Liver (tissue), 9 donors: ENCODE results near the gene SLC1A5. TPM values are rescaled to one million over a fixed set of nuclear protein-coding genes. Genes with fewer than 3 reads are reported as not detected.
"Not testable (repeated sequence)": the region's sequence is repeated elsewhere in the genome, so short reads cannot be mapped to it uniquely, and the experiment has no call there.

Source experiments
- DNase-seq: peaks from one replicate; pipeline ENCODE4 v3.0.0-alpha.2; 2017; ENCODE audit warnings: low spot score
- H3K27ac ChIP-seq, 2 donors: one replicate each; pipeline ENCODE4 v1.7.0; 2013; ENCODE audit warnings: inconsistent platforms in 2 of 2, low read length in 2 of 2, control low read depth in 1 of 2, low read depth in 1 of 2, mild to moderate bottlenecking in 1 of 2
- H3K27me3 ChIP-seq, 4 donors: one replicate each; pipeline versions ENCODE4 v1.6.1 to v1.7.0; 2013; ENCODE audit warnings: low read length in 3 of 4, inconsistent platforms in 1 of 4, mild to moderate bottlenecking in 1 of 4, moderate library complexity in 1 of 4; ENCODE audit not compliant: control insufficient read depth in 4 of 4, insufficient read depth in 4 of 4
- H3K36me3 ChIP-seq, 4 donors: one replicate each; pipeline versions ENCODE4 v1.6.1 to v1.7.0; 2013; ENCODE audit warnings: low read length in 3 of 4, mild to moderate bottlenecking in 3 of 4, low read depth in 1 of 4, moderate library complexity in 1 of 4; ENCODE audit not compliant: control insufficient read depth in 4 of 4, insufficient read depth in 3 of 4
- H3K4me1 ChIP-seq, 4 donors: one replicate each; pipeline versions ENCODE4 v1.6.1 to v1.7.0; 2013; ENCODE audit warnings: low read length in 3 of 4, mild to moderate bottlenecking in 3 of 4, moderate library complexity in 1 of 4; ENCODE audit not compliant: control insufficient read depth in 4 of 4, insufficient read depth in 4 of 4
- H3K4me3 ChIP-seq, 3 donors: one replicate each; pipeline versions ENCODE4 v1.6.1 to v1.7.0; 2013; ENCODE audit warnings: low read length in 3 of 3, control low read depth in 1 of 3, low read depth in 1 of 3, mild to moderate bottlenecking in 1 of 3
- H3K9ac ChIP-seq, 2 donors: one replicate each; pipeline ENCODE4 v1.7.0; 2013; ENCODE audit warnings: low read length in 2 of 2, mild to moderate bottlenecking in 2 of 2, moderate library complexity in 2 of 2, control low read depth in 1 of 2, low read depth in 1 of 2
- H3K9me3 ChIP-seq, 4 donors: one replicate each; pipeline versions ENCODE4 v1.6.1 to v1.7.0; 2013; ENCODE audit warnings: low read length in 3 of 4; ENCODE audit not compliant: control insufficient read depth in 4 of 4
- ATF3 ChIP-seq: IDR thresholded peaks from 2 replicates; pipeline ENCODE4 v1.6.1; 2016; ENCODE audit warnings: antibody characterized with exemption
- CTCF ChIP-seq: fragments of 150-350 bp; IDR thresholded peaks from 2 replicates; pipeline ENCODE4 v1.5.1; 2017; ENCODE audit warnings: improper control_type of control experiment, low read depth, low read length; ENCODE audit not compliant: missing input control
- FOXA1 ChIP-seq: IDR thresholded peaks from 2 replicates; pipeline ENCODE4 v1.6.1; 2016; ENCODE audit warnings: antibody characterized with exemption
- FOXA2 ChIP-seq: IDR thresholded peaks from 2 replicates; pipeline ENCODE4 v1.6.1; 2016; ENCODE audit warnings: antibody characterized with exemption
- GABPA ChIP-seq, 2 donors: IDR thresholded peaks in 1 of 2; conservative IDR thresholded peaks in 1 of 2; 2 replicates each; pipeline ENCODE4 v1.6.1; 2016; ENCODE audit warnings: antibody characterized with exemption in 2 of 2, mild to moderate bottlenecking in 1 of 2, moderate library complexity in 1 of 2
- HNF4A ChIP-seq, 2 donors: conservative IDR thresholded peaks; 2 replicates each; pipeline ENCODE4 v1.6.1; 2016; ENCODE audit warnings: antibody characterized with exemption in 2 of 2, mild to moderate bottlenecking in 2 of 2
- HNF4G ChIP-seq: IDR thresholded peaks from 2 replicates; pipeline ENCODE4 v1.6.1; 2016; ENCODE audit warnings: antibody characterized with exemption
- JUND ChIP-seq, 2 donors: IDR thresholded peaks; 2 replicates each; pipeline ENCODE4 v1.6.1; 2016; ENCODE audit warnings: antibody characterized with exemption in 2 of 2
- NR2F2 ChIP-seq: IDR thresholded peaks from 2 replicates; pipeline ENCODE4 v1.6.1; 2016; ENCODE audit warnings: antibody characterized with exemption
- RXRA ChIP-seq, 2 donors: IDR thresholded peaks; 2 replicates each; pipeline ENCODE4 v1.6.1; 2017 to 2018; ENCODE audit warnings: antibody characterized with exemption in 2 of 2, mild to moderate bottlenecking in 1 of 2
- TAF1 ChIP-seq: conservative IDR thresholded peaks from 2 replicates; pipeline ENCODE4 v1.6.1; 2016; ENCODE audit warnings: antibody characterized with exemption, mild to moderate bottlenecking
- YY1 ChIP-seq: IDR thresholded peaks from 2 replicates; pipeline ENCODE4 v1.6.1; 2016; ENCODE audit warnings: antibody characterized with exemption, mild to moderate bottlenecking
- WGBS: extraction: QIAGEN DNeasy Blood & Tissue Kit; methylation state at CpG from one replicate; pipeline ENCODE4 v1.1.7; 2013; 5-methylcytosine and 5-hydroxymethylcytosine counted together
- polyA plus RNA-seq, 2 donors: library from polyadenylated mRNA; stranded (reverse) in 1 of 2; unstranded in 1 of 2; fragments of 200-250 nt in 1 of 2; fragments of >200 nt in 1 of 2; fragmentation: Nextera tagmentation in 1 of 2; extraction: Ambion mirVana in 1 of 2; gene quantifications; one replicate each; pipeline versions ENCODE4 v1.2.1 to v1.2.3, GENCODE V29; 2013 to 2015
- total RNA-seq, 2 donors: library from RNA; depleted of rRNA; stranded (reverse); fragments of >200 nt; gene quantifications; one replicate each; pipeline ENCODE4 v1.2.3, GENCODE V29; 2014
- TF ChIP-seq, protein P1 (sequence below): IDR thresholded peaks from 2 replicates; pipeline ENCODE4 v1.6.1; 2016; ENCODE audit warnings: antibody characterized with exemption
- TF ChIP-seq, protein P2 (sequence below): IDR thresholded peaks from 2 replicates; pipeline ENCODE4 v1.6.1; 2016; ENCODE audit warnings: antibody characterized with exemption
- TF ChIP-seq, protein P3 (sequence below): IDR thresholded peaks from 2 replicates; pipeline ENCODE4 v1.6.1; 2016; ENCODE audit warnings: antibody characterized with exemption, mild to moderate bottlenecking
- donor health status: healthy.
- donor health status: healthy.
- donor health status: healthy.
- donor health status: healthy.
- donor health status: healthy.

The SLC1A5 gene
- total and polyA plus RNA-seq, 4 donors: 1.5 to 90.8 (median 6.1) TPM

DNA sequence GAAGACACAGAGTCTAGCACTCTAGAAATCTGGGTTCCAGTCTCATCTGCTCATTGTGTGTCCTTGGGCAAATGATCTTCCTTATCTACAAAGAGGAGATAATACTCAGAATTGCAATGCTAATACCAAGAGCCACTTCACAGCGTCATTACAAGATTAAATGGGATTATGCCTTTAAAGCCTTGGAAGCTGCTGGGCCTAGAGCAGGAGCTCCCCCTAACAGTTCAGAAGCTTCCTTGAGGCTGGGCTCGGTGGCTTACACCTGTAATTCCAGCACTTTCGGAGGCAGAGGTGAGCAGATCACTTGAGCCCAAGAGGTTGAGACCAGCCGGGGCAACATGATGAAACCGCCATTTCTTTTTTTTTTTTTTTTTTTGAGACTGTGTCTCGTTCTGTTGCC is 34.7 kb upstream of the SLC1A5 start:
- Histone ChIP-seq H3K36me3 (no peaks in the 10 kb centered on the region), H3K9me3 (no peaks in the 10 kb centered on the region), H3K4me3 (no peak overlapping the region), H3K4me1 (no peaks in the 10 kb centered on the region), H3K27me3 (no peaks in the 10 kb centered on the region), H3K9ac (no peak overlapping the region), H3K27ac (no peak overlapping the region)
- 96% methylated on average over 6 of the region's 6 CpGs for WGBS
- TF ChIP-seq HNF4A (conservative IDR thresholded peaks at IDR 0.05) (no peak), NR2F2 (no peak), GABPA (IDR thresholded peaks at IDR 0.05 in 1 of 2, conservative IDR thresholded peaks at IDR 0.05 in 1 of 2) (no peak), YY1 (no peak), ATF3 (no peak), CTCF (no peak), HNF4G (no peak), RXRA (IDR thresholded peaks at IDR 0.05) (no peak)
- TF ChIP-seq, protein P1, sequence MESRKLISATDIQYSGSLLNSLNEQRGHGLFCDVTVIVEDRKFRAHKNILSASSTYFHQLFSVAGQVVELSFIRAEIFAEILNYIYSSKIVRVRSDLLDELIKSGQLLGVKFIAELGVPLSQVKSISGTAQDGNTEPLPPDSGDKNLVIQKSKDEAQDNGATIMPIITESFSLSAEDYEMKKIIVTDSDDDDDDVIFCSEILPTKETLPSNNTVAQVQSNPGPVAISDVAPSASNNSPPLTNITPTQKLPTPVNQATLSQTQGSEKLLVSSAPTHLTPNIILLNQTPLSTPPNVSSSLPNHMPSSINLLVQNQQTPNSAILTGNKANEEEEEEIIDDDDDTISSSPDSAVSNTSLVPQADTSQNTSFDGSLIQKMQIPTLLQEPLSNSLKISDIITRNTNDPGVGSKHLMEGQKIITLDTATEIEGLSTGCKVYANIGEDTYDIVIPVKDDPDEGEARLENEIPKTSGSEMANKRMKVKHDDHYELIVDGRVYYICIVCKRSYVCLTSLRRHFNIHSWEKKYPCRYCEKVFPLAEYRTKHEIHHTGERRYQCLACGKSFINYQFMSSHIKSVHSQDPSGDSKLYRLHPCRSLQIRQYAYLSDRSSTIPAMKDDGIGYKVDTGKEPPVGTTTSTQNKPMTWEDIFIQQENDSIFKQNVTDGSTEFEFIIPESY: no peak
- TF ChIP-seq, protein P2, sequence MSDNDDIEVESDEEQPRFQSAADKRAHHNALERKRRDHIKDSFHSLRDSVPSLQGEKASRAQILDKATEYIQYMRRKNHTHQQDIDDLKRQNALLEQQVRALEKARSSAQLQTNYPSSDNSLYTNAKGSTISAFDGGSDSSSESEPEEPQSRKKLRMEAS: no peak
- no peak for DNase-seq

GRCh38 chr19:46822410-46822787 is 34.0 kb upstream of the SLC1A5 start:
- H3K36me3 ChIP-seq, H3K4me3 ChIP-seq, H3K9ac ChIP-seq, H3K27ac ChIP-seq, DNase-seq, H3K27me3 ChIP-seq, H3K9me3 ChIP-seq, H3K4me1 ChIP-seq: not testable (repeated sequence)
- WGBS: 96% methylated on average over 4 of the region's 4 CpGs

DNA sequence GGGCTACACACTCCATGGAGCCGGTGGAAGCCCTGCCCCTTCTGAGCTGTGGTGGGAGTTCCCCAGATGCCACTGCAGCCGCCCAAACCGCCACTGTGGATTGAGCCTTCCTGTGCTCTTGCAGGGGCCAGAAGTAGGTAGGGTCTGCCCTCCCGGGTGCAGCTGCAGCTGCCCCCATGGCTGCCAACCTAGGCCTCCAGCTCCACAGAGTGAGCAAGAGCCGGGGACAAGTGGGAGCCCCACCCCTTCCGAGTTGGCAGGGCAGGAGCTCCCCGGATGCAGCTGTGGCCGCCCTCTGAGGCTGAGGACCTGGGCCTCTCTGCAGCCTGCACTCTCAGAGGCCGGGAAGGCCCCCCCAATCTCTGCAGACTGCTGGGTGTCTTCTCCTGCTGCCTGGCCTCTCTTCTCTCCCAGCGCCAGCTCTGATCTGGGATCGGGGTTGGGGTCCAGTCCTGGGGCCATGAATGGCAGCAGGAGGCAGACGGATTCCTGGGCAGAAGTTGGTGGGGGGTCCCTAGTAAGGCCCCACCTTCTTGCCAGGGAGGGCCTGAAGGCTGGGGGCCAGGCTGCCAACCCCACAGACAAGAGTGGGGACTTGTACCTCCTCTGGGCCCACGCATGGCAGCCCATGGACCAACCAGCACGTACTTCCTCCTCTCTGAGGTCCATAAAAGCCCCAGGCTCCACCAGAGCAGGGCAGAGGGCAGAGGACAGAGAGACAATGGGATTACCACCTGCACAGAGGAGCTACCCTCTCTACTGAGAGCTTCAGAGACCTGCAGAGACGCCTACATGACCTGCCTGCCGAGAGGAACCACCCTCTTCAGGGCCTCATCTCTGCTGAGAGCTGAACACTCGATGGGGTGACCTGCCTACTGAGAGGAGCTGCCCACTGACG is 33.4 kb upstream of the SLC1A5 start:
- Histone ChIP-seq H3K27me3 (no peaks in the 10 kb centered on the region), H3K9ac (no peak overlapping the region), H3K4me3 (no peak overlapping the region), H3K27ac (no peak overlapping the region), H3K36me3 (no peaks in the 10 kb centered on the region), H3K4me1 (no peaks in the 10 kb centered on the region), H3K9me3 (no peaks in the 10 kb centered on the region)
- DNase-seq: no peak
- WGBS: 84% methylated on average over 18 of the region's 18 CpGs
- TF ChIP-seq, protein P2: no peak
- TF ChIP-seq GABPA (IDR thresholded peaks at IDR 0.05 in 1 of 2, conservative IDR thresholded peaks at IDR 0.05 in 1 of 2) (no peak), RXRA (IDR thresholded peaks at IDR 0.05) (no peak), FOXA1 (no peak), FOXA2 (no peak), HNF4A (conservative IDR thresholded peaks at IDR 0.05) (no peak), YY1 (no peak), JUND (IDR thresholded peaks at IDR 0.05) (no peak), CTCF (no peak), NR2F2 (no peak), TAF1 (no peak)
- TF ChIP-seq, protein P3, sequence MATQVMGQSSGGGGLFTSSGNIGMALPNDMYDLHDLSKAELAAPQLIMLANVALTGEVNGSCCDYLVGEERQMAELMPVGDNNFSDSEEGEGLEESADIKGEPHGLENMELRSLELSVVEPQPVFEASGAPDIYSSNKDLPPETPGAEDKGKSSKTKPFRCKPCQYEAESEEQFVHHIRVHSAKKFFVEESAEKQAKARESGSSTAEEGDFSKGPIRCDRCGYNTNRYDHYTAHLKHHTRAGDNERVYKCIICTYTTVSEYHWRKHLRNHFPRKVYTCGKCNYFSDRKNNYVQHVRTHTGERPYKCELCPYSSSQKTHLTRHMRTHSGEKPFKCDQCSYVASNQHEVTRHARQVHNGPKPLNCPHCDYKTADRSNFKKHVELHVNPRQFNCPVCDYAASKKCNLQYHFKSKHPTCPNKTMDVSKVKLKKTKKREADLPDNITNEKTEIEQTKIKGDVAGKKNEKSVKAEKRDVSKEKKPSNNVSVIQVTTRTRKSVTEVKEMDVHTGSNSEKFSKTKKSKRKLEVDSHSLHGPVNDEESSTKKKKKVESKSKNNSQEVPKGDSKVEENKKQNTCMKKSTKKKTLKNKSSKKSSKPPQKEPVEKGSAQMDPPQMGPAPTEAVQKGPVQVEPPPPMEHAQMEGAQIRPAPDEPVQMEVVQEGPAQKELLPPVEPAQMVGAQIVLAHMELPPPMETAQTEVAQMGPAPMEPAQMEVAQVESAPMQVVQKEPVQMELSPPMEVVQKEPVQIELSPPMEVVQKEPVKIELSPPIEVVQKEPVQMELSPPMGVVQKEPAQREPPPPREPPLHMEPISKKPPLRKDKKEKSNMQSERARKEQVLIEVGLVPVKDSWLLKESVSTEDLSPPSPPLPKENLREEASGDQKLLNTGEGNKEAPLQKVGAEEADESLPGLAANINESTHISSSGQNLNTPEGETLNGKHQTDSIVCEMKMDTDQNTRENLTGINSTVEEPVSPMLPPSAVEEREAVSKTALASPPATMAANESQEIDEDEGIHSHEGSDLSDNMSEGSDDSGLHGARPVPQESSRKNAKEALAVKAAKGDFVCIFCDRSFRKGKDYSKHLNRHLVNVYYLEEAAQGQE: no peak
